ENCODE results near the gene CKS1B. TPM values are rescaled to one million over a fixed set of nuclear protein-coding genes. Genes with fewer than 3 reads are reported as not detected.

The CKS1B gene
- total RNA-seq, 2 experiments from 2014 or later: 204 to 230 TPM

DNA sequence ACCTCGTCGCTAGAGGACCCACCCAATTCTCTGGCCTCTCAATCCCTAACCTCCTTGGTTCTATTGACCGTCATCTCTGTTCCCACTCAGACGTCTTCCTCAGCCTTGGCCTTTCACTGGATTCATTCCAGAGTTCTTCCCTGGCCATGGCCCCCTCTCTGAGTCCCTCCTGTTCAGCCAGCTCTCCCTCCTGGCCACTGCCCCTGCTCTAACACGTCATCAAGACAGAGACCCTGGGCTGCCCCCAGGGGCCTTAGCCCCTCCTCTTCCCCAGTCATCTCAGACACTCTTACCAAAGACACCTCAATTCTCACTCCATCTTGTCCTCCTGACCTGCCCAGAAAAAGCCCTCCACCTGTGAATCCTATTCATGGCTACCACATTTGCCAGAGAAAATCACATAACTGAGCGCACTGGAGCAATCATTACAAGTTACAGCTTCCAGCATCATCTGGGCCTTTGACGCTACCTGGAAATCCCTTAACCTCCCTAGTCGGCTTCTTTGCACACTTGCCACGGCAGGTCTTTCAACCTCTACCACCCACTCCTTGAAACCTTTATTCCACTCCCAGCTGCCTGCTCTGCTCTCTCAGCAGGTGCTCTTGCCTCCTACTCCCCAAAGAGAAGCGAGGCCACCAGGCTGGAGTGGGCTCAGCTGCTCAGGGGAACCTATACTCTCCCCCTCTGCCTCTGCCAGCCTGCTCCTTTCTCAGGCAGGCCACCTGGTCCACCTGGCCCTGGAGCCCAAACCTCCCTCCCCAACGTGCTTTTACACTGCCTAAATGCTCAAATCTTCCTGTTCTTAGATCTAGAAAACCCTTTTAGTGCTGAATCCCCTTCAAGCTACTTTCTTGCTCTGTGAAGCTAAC, 45.1 kb downstream of the CKS1B start:
- Histone ChIP-seq H3K9me3 (ENCODE audit: low read length) (no peaks in the 10 kb centered on the region), H3K4me2 (ENCODE audit: low read length) (no peak overlapping the region), H3K9me2 (ENCODE audit: insufficient read depth, low read length) (no peaks in the 10 kb centered on the region), H3K27ac (ENCODE audit: low read depth, low read length, poor library complexity, severe bottlenecking) (no peak overlapping the region), H4K20me1 (ENCODE audit: insufficient read depth, low read length) (no peaks in the 10 kb centered on the region), H3K36me3 (ENCODE audit: insufficient read depth, low read length) (peaks cover 22% of the 10 kb centered on the region; the same call in 1 of the 2 replicates), H3K4me3 (ENCODE audit: low read depth, low read length, poor library complexity, severe bottlenecking) (no peak overlapping the region), H3K4me1 (ENCODE audit: insufficient read depth, low read length, poor library complexity, severe bottlenecking) (peaks cover 43% of the 10 kb centered on the region), H3K79me2 (ENCODE audit: insufficient read depth, low read depth, low read length) (no peaks in the 10 kb centered on the region), H2AFZ (ENCODE audit: low read length) (no peak overlapping the region)
- no peak for DNase-seq (ENCODE audit: low spot score)
- ChIA-PET CTCF (ENCODE audit: unreplicated experiment) (interaction anchor here (1.3 kb wide), 1 partner anchor 36 kb away, joined by 3 read pairs; the partner anchor contains the start of gene FLAD1), POLR2A (no interaction called here)
- intact Hi-C loops (cut with micrococcal nuclease; ENCODE audit: unreplicated experiment): no loop called here
- BruUV-seq (replicated peaks): no TSS peak
- TF ChIP-seq, protein P1, sequence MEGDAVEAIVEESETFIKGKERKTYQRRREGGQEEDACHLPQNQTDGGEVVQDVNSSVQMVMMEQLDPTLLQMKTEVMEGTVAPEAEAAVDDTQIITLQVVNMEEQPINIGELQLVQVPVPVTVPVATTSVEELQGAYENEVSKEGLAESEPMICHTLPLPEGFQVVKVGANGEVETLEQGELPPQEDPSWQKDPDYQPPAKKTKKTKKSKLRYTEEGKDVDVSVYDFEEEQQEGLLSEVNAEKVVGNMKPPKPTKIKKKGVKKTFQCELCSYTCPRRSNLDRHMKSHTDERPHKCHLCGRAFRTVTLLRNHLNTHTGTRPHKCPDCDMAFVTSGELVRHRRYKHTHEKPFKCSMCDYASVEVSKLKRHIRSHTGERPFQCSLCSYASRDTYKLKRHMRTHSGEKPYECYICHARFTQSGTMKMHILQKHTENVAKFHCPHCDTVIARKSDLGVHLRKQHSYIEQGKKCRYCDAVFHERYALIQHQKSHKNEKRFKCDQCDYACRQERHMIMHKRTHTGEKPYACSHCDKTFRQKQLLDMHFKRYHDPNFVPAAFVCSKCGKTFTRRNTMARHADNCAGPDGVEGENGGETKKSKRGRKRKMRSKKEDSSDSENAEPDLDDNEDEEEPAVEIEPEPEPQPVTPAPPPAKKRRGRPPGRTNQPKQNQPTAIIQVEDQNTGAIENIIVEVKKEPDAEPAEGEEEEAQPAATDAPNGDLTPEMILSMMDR (conservative IDR thresholded peaks at IDR 0.05; ENCODE audit: low read length): no peak
- no peak for TF ChIP-seq EZH2phosphoT487 (IDR thresholded peaks at IDR 0.05; ENCODE audit: borderline replicate concordance, low read depth, low read length)

DNA sequence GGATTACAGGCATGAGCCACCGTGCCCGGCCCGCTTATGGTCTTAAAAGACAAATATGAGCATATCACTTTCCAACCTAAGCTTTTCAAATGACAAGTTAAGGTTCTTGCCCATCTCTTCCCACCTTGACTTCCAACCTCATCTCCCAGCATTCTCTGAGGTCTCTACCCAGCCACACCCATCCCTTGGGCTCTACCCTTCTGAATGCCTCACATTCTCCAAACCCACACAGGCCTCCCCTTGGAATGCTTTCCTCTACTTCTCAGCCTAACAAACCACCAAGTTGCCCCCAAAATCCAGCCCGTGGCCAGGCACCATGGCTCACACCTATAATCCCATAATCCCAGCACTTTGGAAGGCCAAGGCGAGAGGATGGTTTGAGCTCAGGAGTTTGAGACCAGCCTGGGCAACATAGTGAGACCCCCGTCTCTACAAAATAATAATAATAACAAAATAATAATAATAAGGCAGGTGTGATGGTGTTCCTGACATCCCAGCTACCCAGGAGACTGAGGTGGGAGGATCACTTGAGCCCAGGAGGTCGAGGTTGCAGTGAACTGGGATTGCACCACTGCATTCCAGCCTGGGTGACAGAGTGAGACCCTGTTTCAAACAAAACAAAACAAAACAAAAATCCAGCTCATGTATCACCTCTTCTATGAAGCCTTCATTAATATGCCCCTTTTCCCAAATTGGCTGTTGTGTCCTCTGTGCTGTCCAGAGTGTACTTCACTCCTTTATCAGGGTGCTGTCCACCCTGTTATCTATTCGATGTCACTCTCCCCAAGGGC, 47.9 kb downstream of the CKS1B start:
- no peak overlapping the region for H3K4me3 ChIP-seq (ENCODE audit: low read depth, low read length, poor library complexity, severe bottlenecking)
- intact Hi-C loops (cut with micrococcal nuclease; ENCODE audit: unreplicated experiment): no loop called here
- H3K27ac ChIP-seq (ENCODE audit: low read depth, low read length, poor library complexity, severe bottlenecking): no peak overlapping the region
- no peaks in the 10 kb centered on the region for H4K20me1 ChIP-seq (ENCODE audit: insufficient read depth, low read length)
- H3K4me2 ChIP-seq (ENCODE audit: low read length): no peak overlapping the region
- H3K4me1 ChIP-seq (ENCODE audit: insufficient read depth, low read length, poor library complexity, severe bottlenecking): peaks cover 17% of the 10 kb centered on the region
- DNase-seq (ENCODE audit: low spot score): no peak
- ChIA-PET CTCF (ENCODE audit: unreplicated experiment) (interaction anchor here (1.3 kb wide), 1 partner anchor 66 kb away, joined by 3 read pairs; the partner anchor contains the start of gene PBXIP1), POLR2A (interaction anchor here (0.7 kb wide), 2 partner anchors 9 to 48 kb away, joined by 3 read pairs; no protein-coding TSS in a partner anchor)
- H3K79me2 ChIP-seq (ENCODE audit: insufficient read depth, low read depth, low read length): no peaks in the 10 kb centered on the region
- H2AFZ ChIP-seq (ENCODE audit: low read length): no peak overlapping the region
- BruUV-seq (replicated peaks): no TSS peak
- no peaks in the 10 kb centered on the region for H3K9me2 ChIP-seq (ENCODE audit: insufficient read depth, low read length)
- no peaks in the 10 kb centered on the region for H3K36me3 ChIP-seq (ENCODE audit: insufficient read depth, low read length)
- no peak for TF ChIP-seq EZH2phosphoT487 (IDR thresholded peaks at IDR 0.05; ENCODE audit: borderline replicate concordance, low read depth, low read length)
- TF ChIP-seq, protein P1 (conservative IDR thresholded peaks at IDR 0.05; ENCODE audit: low read length): no peak
- no peaks in the 10 kb centered on the region for H3K9me3 ChIP-seq (ENCODE audit: low read length)

Measured in OCI-LY7 (cell line).